ENCODE data around the gene BMP3.

DNA sequence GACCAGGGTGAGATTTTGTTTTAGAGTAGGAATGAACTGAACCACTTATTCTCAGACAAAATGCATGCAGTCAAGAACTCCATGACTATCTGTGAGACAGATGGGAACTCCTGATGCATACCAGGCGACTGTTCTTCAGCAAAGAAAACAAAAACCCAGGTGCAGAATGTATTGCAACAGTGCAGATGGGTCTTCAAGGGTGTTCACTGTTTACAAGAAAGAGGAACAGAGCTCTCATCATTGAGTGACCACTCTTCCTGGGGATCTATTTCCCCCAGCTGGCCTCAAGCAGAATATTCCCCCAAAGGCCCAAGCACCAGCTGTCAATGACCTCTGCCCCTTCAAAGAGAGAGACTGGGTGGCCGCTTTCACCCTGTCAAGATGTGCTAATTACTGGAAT, 39.7 kb upstream of the BMP3 start:
- TF ChIP-seq, protein P1, sequence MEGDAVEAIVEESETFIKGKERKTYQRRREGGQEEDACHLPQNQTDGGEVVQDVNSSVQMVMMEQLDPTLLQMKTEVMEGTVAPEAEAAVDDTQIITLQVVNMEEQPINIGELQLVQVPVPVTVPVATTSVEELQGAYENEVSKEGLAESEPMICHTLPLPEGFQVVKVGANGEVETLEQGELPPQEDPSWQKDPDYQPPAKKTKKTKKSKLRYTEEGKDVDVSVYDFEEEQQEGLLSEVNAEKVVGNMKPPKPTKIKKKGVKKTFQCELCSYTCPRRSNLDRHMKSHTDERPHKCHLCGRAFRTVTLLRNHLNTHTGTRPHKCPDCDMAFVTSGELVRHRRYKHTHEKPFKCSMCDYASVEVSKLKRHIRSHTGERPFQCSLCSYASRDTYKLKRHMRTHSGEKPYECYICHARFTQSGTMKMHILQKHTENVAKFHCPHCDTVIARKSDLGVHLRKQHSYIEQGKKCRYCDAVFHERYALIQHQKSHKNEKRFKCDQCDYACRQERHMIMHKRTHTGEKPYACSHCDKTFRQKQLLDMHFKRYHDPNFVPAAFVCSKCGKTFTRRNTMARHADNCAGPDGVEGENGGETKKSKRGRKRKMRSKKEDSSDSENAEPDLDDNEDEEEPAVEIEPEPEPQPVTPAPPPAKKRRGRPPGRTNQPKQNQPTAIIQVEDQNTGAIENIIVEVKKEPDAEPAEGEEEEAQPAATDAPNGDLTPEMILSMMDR (IDR thresholded peaks at IDR 0.05; ENCODE audit: control extremely low read depth in 1 of 3, insufficient read depth in 1 of 3, low read depth in 1 of 3, low read length in 3 of 3): no peak
- TF ChIP-seq SIN3A (conservative IDR thresholded peaks at IDR 0.05 in 1 of 2, IDR thresholded peaks at IDR 0.05 in 1 of 2; ENCODE audit: low read depth in 1 of 2, low read length in 2 of 2) (no peak), MAFK (IDR thresholded peaks at IDR 0.05; ENCODE audit: low read depth, low read length) (no peak)
